Measurements from ENCODE around the gene TBC1D13. TPM values are rescaled to one million over a fixed set of nuclear protein-coding genes. Genes with fewer than 3 reads are reported as not detected.
A peak's percentile ranks its signal among the peaks of the same experiment; 100 is the strongest.
"Not testable (repeated sequence)": the region's sequence is repeated elsewhere in the genome, so short reads cannot be mapped to it uniquely, and the experiment has no call there.

The TBC1D13 gene
- polyA plus RNA-seq, 2 of the 4 experiments (the other 2 are of a cell fraction), result 13.9 to 17.6 TPM

DNA sequence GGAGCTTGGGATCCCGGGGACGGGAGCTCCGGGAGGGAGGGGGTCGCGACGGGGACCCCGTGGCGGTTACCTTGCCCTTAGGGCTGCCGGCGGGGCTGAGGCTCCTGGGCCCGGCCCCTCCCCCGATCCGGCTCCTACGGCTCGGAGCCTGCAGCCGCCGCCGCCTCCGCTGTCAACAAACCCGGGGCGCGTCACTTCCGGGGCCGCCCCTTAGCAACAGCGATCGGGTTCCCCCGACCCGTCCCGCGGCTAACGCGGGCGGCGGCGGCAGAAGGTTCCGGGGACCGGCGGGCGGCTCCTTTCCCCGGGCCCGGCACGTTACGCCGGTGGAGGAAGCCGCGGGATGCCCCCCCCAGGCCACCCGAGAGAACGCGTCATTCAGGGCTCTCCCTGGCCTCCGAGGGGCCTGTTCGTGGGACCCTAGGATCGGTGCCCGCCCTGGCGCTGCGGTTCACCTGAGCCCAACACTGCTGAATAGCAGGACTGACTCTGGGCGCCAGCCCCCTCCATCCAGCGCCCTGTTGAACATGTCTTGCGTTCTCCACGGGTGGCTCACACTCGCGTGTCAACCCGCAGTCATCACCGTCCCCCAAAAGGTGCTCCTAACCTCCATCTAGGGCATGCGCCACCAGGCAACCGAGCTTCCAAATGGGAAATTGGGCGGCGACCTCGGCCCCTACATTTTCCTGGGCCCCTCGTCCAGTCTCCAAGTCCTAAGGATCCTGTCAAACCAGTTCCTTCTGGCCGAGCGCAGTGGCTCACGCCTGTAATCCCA lies 15.1 kb upstream of the TBC1D13 start, which contains the start of gene ZER1 (continued):
- TF ChIP-seq, protein P1, sequence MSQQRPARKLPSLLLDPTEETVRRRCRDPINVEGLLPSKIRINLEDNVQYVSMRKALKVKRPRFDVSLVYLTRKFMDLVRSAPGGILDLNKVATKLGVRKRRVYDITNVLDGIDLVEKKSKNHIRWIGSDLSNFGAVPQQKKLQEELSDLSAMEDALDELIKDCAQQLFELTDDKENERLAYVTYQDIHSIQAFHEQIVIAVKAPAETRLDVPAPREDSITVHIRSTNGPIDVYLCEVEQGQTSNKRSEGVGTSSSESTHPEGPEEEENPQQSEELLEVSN (IDR thresholded peaks at IDR 0.05; ENCODE audit: borderline replicate concordance, low read depth), result peak; percentile 50; the same call in 1 of the 2 replicates

DNA sequence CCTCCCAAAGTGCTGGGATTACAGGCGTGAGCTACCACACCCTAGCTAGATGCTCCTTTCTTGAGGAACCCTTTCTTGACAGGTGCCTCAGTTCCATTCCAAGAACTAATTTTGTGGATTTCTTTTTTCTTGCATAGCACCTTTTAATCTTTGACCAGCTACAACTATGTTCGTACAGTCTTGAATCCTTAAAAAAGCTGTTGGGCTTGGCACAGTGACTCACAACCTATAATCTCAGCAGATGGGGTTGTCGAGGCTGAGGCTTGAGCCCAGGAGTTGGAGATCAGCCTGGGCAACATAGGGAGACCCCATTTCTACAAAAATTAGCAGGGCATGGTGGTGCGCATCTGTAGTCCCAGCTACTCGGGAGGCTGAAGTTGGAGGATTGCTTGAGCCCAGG lies 14.0 kb upstream of the TBC1D13 start:
- ATAC-seq (no peak), FAIRE-seq (no peak), DNase-seq (ENCODE audit: low read depth in 1 of 2, low spot score in 1 of 2) (no peak)
- TF ChIP-seq HDAC2 (IDR thresholded peaks at IDR 0.05) (no peak), NPAS2 (CRISPR knock-in tag; IDR thresholded peaks at IDR 0.05; ENCODE audit: borderline replicate concordance) (no peak), SREBF2 (IDR thresholded peaks at IDR 0.05) (no peak), CHD4 (IDR thresholded peaks at IDR 0.05; ENCODE audit: borderline replicate concordance) (no peak), HEYL (CRISPR knock-in tag; IDR thresholded peaks at IDR 0.05) (no peak), KDM1A (IDR thresholded peaks at IDR 0.05; ENCODE audit: low read depth) (no peak), BHLHE40 (IDR thresholded peaks at IDR 0.05; ENCODE audit: low read depth, low read length) (no peak), RARB (CRISPR knock-in tag; IDR thresholded peaks at IDR 0.05) (no peak), MYC (IDR thresholded peaks at IDR 0.05; ENCODE audit: borderline replicate concordance, low read length) (no peak), CBX2 (IDR thresholded peaks at IDR 0.05; ENCODE audit: borderline replicate concordance, low read depth) (no peak), ZSCAN20 (CRISPR knock-in tag; IDR thresholded peaks at IDR 0.05) (no peak), NR3C1 (IDR thresholded peaks at IDR 0.05) (no peak), ESRRA (IDR thresholded peaks at IDR 0.05; ENCODE audit: borderline replicate concordance, low read length) (no peak)
- TF ChIP-seq, protein P2, sequence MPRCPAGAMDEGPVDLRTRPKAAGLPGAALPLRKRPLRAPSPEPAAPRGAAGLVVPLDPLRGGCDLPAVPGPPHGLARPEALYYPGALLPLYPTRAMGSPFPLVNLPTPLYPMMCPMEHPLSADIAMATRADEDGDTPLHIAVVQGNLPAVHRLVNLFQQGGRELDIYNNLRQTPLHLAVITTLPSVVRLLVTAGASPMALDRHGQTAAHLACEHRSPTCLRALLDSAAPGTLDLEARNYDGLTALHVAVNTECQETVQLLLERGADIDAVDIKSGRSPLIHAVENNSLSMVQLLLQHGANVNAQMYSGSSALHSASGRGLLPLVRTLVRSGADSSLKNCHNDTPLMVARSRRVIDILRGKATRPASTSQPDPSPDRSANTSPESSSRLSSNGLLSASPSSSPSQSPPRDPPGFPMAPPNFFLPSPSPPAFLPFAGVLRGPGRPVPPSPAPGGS (IDR thresholded peaks at IDR 0.05), result no peak
- ChIA-PET CTCF (interaction anchor here (0.6 to 2.4 kb wide), 6 partner anchors 9 to 117 kb away, joined by 3 to 6 read pairs (median 4); partner anchors contain the start of genes ENDOG and PKN3), POLR2A (interaction anchor here (0.8 to 1.4 kb wide), 2 partner anchors 9 to 45 kb away, joined by 3 read pairs; partner anchors contain the start of gene ENDOG)
- H3K4me2 ChIP-seq, result peak overlapping the region; percentile 81; the same call in 1 of the 3 replicates
- H3K4me3 ChIP-seq, result no peak overlapping the region
- H3K4me1 ChIP-seq, result peaks cover 5% of the 10 kb centered on the region; the same call in 1 of the 3 replicates
- peaks cover 11% of the 10 kb centered on the region for H3K9me3 ChIP-seq
- WGBS (ENCODE audit: missing lambda C conversion rate), result 88% methylated on average over 5 of the region's 5 CpGs
- H3K27ac ChIP-seq, result no peak overlapping the region

DNA sequence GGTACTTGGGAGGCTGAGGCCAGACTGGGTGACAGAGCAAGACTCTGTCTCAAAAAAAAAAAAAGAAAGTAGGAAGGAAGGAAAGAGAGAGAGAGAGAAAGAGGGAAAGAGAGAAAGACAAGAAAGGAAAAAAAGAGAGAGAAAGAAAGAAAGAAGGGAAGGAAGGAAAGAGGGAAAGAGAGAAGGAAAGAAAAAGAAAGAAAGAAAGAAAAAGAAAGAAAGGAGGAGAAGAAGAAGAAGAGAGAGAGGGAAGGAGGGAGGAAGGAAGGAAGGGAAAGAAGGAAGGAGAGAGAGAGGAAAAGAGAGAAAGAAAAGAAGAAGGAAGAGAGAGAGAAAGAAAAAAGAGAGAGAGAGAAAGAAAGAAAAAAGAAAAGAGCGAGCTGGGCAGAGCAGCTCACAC lies 12.2 kb upstream of the TBC1D13 start:
- ChIA-PET POLR2A (no interaction called here), CTCF (no interaction called here)
- no peak for TF ChIP-seq PHF8 (IDR thresholded peaks at IDR 0.05; ENCODE audit: borderline replicate concordance, low read depth)
- H3K4me2 ChIP-seq, result no peak overlapping the region
- H3K27ac ChIP-seq, result no peak overlapping the region
- no peak overlapping the region for H3K4me3 ChIP-seq
- peaks cover 11% of the 10 kb centered on the region for H3K9me3 ChIP-seq
- DNase-seq (ENCODE audit: low read depth in 1 of 2, low spot score in 1 of 2), result no peak
- WGBS (ENCODE audit: missing lambda C conversion rate), result 92% methylated on average over 1 of the region's 1 CpG
- FAIRE-seq, result no peak
- peaks cover 5% of the 10 kb centered on the region; the same call in 1 of the 3 replicates for H3K4me1 ChIP-seq
- ATAC-seq, result no peak

DNA sequence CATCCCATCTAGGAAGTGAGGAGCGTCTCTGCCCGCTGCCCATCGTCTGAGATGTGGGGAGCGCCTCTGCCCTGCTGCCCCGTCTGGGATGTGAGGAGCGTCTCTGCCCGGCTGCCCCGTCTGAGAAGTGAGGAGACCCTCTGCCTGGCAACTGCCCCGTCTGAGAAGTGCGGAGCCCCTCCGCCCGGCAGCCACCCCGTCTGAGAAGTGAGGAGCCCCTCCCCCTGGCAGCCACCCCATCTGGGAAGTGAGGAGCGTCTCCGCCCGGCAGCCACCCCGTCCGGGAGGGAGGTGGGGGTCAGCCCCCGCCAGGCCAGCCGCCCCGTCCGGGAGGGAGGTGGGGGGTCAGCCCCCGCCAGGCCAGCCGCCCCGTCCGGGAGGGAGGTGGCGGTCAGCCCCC lies 7.0 kb upstream of the TBC1D13 start:
- H3K27ac ChIP-seq; H3K4me2 ChIP-seq; POLR2A ChIA-PET; FAIRE-seq; H3K4me1 ChIP-seq; ATAC-seq; H3K4me3 ChIP-seq; DNase-seq (ENCODE audit: low read depth in 1 of 2, low spot score in 1 of 2); CTCF ChIA-PET: not testable (repeated sequence)
- peaks cover 11% of the 10 kb centered on the region for H3K9me3 ChIP-seq
- 93% methylated on average over 13 of the region's 27 CpGs for WGBS (ENCODE audit: missing lambda C conversion rate)

Data from A549 (cell line).